Activated naive CD4-positive, alpha-beta T cell treated with anti-CD3 and anti-CD28 coated beads, Interleukin-2, amount 50 U/mL, for 24 hours (primary cell): Measurements from ENCODE around the gene CXCR6.
"Not testable (repeated sequence)": the region's sequence is repeated elsewhere in the genome, so short reads cannot be mapped to it uniquely, and the experiment has no call there.

Experiments used
- H3K27ac Mint-ChIP-seq: one replicate; pipeline ENCODE4 v1.8.0; 2021; ENCODE audit warnings: mild to moderate bottlenecking, mixed read lengths
- H3K27me3 Mint-ChIP-seq: one replicate; pipeline ENCODE4 v1.8.0; 2021; ENCODE audit warnings: mixed read lengths
- H3K36me3 Mint-ChIP-seq: one replicate; pipeline ENCODE4 v1.8.0; 2021; ENCODE audit warnings: mixed read lengths
- H3K4me1 Mint-ChIP-seq: one replicate; pipeline ENCODE4 v1.8.0; 2021; ENCODE audit warnings: mixed read lengths
- H3K4me3 Mint-ChIP-seq: one replicate; pipeline ENCODE4 v1.8.0; 2021; ENCODE audit warnings: mild to moderate bottlenecking, mixed read lengths
- H3K9me3 Mint-ChIP-seq: one replicate; pipeline ENCODE4 v1.8.0; 2021; ENCODE audit warnings: mixed read lengths

Gene CXCR6

DNA sequence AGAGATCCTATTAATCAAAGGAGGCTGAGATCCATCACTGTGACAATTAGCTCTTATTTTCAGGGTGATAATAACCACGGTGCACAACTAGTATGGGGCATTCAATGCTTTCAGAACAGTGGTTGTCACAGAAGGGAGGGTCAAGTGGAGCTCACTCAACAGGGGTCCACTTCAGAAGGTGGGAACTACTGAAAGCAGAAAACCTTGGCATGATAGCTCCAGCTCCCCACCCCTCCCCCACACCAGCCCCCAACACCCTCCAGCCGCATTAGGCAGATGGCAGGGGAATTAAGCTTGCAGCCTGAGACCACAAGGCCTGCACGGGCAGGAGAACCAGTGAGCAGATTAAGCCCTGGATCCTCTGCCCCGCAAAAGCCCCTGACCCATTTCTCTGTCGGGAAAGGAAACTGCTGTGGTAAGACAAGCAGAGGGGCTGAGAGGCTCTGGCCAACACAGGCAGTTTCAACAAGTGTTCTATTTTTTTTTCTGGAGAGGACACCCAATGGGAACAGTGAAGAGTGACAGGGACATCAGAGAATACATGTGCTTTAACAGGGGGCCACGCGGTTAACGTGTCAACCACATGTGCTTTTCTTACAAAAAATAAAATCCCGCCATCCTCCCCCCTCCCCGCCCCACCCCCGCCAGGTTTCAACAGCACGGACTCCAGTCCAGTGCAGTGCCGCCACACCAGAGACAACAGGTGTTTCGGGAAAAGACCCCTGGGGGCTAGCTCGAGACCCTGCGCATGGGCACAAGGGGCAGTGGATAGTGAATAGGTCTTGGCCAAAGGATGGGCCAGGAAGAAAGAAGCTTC lies 51.4 kb downstream of the CXCR6 start:
- Mint-ChIP-seq H3K4me1 (peaks cover 47% of the 10 kb centered on the region), H3K4me3 (peak overlapping the region; percentile 88), H3K27ac (peak overlapping the region; percentile 85), H3K36me3 (peaks cover 2% of the 10 kb centered on the region), H3K9me3 (no peaks in the 10 kb centered on the region), H3K27me3 (no peaks in the 10 kb centered on the region)

DNA sequence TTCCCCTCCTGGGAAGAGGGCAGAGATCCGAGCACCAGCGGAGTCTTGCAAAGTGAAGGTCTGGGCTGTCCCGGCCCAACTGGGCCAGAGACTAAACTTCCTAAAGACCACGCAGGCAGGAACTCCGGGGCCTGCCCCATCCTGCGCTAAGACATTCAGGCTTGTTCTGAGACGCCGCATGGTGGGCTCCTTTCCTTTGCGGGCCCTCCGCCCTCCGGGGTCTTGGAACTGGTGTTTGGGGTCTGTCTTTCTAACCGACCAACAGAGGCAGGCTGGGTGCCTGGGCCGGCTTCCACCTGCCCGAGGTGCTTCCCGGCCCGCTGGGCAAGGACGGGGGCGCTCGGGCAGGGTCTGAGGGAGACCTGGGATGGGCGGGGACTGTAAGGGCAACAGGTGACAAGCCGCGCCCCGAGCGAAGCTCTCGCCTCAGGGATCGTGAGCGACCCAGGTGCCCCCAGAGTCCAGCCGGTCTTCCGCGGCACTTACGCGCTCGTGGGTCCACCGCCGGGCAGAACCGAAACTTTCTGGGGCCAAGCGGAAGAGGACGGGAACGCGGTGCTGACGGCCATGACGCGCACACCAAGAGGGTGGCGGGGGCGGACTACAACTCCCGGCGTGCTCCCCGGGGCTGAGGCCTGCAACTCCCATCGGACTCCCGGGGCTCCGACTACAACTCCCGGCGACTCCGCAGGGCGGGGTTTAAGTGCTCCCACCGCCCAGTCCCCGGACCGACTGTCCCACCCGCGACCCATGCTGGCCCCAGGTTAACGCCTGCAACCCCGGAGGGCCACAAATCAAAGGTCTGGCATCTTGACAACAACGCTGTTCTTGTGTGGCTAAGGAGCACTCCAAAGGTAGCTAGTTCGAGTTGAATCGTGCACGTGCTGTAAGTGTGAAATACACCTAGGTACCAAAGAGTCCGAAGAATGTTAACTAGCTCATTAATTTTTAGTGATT lies 52.2 kb downstream of the CXCR6 start, which contains the start of gene FYCO1:
FYCO1 (minus strand) TSS at position 589 of the 957 bp plus-strand sequence. CDS start 10,914 bp downstream, outside the sequence.
- H3K27me3 Mint-ChIP-seq, result peaks cover 1% of the 10 kb centered on the region
- no peaks in the 10 kb centered on the region for H3K9me3 Mint-ChIP-seq
- H3K4me3 Mint-ChIP-seq, result peak within 1 kb of the TSS; percentile 88
- H3K36me3 Mint-ChIP-seq, result peaks cover 2% of the 10 kb centered on the region
- peak within 1 kb of the TSS; percentile 87 for H3K27ac Mint-ChIP-seq
- peaks cover 39% of the 10 kb centered on the region for H3K4me1 Mint-ChIP-seq

DNA sequence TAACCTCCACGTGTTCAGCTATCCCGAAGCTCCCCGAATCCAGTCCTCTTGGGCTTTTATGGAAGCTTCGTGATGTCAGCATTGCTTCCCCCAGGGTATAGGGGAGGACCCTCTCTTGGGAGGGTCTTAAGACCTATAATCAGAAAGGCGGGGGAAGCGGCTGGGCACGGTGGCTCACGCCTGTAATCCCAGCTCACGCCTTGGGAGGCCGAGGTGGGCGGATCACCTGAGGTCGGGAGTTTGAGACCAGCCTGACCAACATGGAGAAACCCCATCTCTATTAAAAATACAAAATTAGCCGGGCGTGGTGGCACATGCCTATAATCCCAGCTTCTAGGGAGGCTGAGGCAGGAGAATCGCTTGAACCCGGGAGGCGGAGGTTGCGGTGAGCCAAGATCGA lies 54.2 kb downstream of the CXCR6 start:
- not testable (repeated sequence) for H3K27me3 Mint-ChIP-seq, H3K36me3 Mint-ChIP-seq, H3K27ac Mint-ChIP-seq, H3K4me3 Mint-ChIP-seq, H3K9me3 Mint-ChIP-seq
- H3K4me1 Mint-ChIP-seq, result peaks cover 24% of the 10 kb centered on the region

DNA sequence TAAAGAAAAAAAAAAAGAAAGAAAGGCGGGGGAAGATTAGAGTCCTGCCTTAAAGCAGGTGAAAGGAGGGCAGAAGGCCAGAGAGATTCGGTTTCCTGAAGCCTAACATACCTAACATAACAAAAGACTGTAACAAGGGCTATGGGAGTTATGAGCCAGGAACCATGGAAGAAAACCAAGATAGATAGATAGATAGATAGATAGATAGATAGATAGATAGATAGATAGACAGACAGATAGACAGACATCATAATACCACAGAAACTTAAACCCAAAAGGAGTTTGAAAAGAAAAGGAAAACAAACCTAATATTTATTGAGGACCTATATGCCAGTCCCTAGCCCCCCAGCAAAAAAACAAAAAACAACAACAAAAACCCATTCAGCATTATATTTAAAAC lies 54.7 kb downstream of the CXCR6 start:
- peaks cover 1% of the 10 kb centered on the region for H3K27me3 Mint-ChIP-seq
- H3K27ac Mint-ChIP-seq, result no peak overlapping the region
- no peaks in the 10 kb centered on the region for H3K9me3 Mint-ChIP-seq
- no peak overlapping the region for H3K4me3 Mint-ChIP-seq
- peaks cover under 1% of the 10 kb centered on the region for H3K36me3 Mint-ChIP-seq
- peaks cover 20% of the 10 kb centered on the region for H3K4me1 Mint-ChIP-seq
